ENCODE results near the gene ERRFI1.
A peak's percentile ranks its signal among the peaks of the same experiment; 100 is the strongest.
"Not testable (repeated sequence)": the region's sequence is repeated elsewhere in the genome, so short reads cannot be mapped to it uniquely, and the experiment has no call there.

The ERRFI1 gene

DNA sequence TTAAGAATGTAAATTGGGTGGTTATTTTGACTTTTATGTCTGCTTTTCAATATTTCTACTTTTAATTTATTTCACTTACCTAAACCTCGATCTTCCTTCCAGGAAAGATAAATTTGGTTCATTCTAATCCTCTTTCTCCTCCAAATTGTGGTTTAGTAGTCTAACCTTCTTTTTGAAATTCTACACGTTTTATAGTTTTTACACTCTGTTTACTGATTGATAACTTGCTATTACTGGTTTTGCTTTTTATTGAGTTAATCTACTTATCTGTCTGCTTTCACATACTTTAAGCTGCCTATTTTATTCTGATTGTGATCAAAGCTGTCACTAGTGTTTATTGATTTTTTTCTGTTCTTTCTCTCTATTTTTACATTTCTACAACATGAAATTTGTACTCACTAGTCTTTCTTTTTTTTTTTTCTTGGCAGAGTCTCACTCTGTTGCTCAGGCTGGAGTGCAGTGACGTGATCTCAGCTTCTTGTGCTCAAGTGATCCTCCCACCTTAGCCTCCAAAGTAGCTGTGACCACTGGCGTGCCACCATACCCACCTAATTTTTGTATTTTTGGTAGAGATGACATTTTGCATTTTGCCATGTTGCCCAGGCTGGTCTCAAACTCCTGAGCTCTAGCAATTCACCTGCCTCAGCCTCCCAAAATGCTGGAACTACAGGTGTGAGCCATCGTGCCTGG lies 27.9 kb upstream of the ERRFI1 start:
- TF ChIP-seq, protein P1, sequence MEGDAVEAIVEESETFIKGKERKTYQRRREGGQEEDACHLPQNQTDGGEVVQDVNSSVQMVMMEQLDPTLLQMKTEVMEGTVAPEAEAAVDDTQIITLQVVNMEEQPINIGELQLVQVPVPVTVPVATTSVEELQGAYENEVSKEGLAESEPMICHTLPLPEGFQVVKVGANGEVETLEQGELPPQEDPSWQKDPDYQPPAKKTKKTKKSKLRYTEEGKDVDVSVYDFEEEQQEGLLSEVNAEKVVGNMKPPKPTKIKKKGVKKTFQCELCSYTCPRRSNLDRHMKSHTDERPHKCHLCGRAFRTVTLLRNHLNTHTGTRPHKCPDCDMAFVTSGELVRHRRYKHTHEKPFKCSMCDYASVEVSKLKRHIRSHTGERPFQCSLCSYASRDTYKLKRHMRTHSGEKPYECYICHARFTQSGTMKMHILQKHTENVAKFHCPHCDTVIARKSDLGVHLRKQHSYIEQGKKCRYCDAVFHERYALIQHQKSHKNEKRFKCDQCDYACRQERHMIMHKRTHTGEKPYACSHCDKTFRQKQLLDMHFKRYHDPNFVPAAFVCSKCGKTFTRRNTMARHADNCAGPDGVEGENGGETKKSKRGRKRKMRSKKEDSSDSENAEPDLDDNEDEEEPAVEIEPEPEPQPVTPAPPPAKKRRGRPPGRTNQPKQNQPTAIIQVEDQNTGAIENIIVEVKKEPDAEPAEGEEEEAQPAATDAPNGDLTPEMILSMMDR (IDR thresholded peaks at IDR 0.05; ENCODE audit: low read depth, low read length, missing control alignments) = no peak
- DNase-seq (ENCODE audit: extremely low read depth, low read depth) = no peak
- no peak overlapping the region for H3K4me3 ChIP-seq (replicated peaks; ENCODE audit: low read depth, low read length)

DNA sequence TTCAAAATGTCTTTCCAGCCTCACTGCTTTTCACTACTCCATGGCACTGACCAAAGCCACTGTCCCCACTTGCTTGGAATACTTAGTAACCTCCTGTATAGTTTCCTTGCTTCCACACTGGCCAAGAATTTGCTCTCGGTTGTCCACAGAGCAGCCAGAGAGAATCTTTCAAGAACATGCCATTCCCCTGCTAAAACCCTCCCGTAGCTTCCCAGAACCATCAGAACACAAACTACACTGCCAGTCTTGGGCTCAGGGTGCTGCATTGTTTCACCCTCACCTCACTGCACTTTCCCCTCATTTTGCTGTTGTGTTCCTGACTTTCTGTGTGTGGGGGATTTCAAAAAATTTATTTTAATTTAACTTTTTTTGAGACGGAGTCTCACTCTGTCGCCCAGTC lies 25.5 kb upstream of the ERRFI1 start:
- H3K4me3 ChIP-seq (replicated peaks; ENCODE audit: low read depth, low read length) = no peak overlapping the region
- TF ChIP-seq, protein P1 (IDR thresholded peaks at IDR 0.05; ENCODE audit: low read depth, low read length, missing control alignments) = no peak

DNA sequence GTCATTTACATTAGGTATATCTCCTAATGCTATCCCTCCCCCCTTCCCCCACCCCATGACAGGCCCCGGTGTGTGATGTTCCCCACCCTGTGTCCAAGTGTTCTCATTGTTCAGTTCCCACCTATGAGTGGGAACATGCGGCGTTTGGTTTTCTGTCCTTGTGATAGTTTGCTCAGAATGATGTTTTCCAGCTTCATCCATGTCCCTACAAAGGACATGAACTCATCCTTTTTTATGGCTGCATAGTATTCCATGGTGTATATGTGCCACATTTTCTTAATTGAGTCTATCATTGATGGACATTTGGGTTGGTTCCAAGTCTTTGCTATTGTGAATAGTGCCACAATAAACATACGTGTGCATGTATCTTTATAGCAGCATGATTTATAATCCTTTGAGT lies 23.1 kb upstream of the ERRFI1 start:
- not testable (repeated sequence) for H3K4me3 ChIP-seq (replicated peaks; ENCODE audit: low read depth, low read length); DNase-seq (ENCODE audit: extremely low read depth, low read depth)

More for the DNA sequence above, 25.5 kb upstream of the ERRFI1 start:
- no peak for DNase-seq (ENCODE audit: extremely low read depth, low read depth)

- peak; percentile 54 for DNase-seq (ENCODE audit: extremely low read depth, low read depth)
- TF ChIP-seq, protein P1 (IDR thresholded peaks at IDR 0.05; ENCODE audit: low read depth, low read length, missing control alignments) = no peak
- no peak overlapping the region for H3K4me3 ChIP-seq (replicated peaks; ENCODE audit: low read depth, low read length)
These were observed 21.8 kb upstream of the ERRFI1 start for GRCh38 chr1:8047686-8048445.

DNA sequence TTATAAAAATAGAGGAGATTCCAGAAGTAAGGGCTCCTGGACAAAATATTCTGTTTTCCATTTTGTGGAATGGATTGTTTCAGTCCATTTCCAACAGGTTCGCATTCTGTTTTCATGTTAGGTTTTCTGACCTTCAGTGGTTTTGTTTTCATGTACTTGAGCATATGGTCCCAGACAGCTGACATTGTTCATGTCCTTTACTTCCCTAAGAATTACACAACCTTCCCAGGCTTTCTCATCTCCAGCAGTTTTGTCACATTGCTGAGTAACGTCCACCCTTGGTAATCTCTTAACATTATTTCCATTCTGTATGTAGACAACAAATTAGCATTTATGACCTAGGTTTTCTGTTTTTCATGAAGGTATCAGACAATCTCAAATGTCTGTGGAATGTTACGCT lies 21.0 kb upstream of the ERRFI1 start:
- H3K4me3 ChIP-seq (replicated peaks; ENCODE audit: low read depth, low read length) = no peak overlapping the region
- no peak for DNase-seq (ENCODE audit: extremely low read depth, low read depth)

GRCh38 chr1:8046391-8046790 lies 20.3 kb upstream of the ERRFI1 start:
- DNase-seq (ENCODE audit: extremely low read depth, low read depth) = no peak
- no peak overlapping the region for H3K4me3 ChIP-seq (replicated peaks; ENCODE audit: low read depth, low read length)
- TF ChIP-seq, protein P1 (IDR thresholded peaks at IDR 0.05; ENCODE audit: low read depth, low read length, missing control alignments) = no peak

More for the DNA sequence above, 21.0 kb upstream of the ERRFI1 start:
- TF ChIP-seq, protein P1 (IDR thresholded peaks at IDR 0.05; ENCODE audit: low read depth, low read length, missing control alignments) = no peak

- TF ChIP-seq, protein P1 (IDR thresholded peaks at IDR 0.05; ENCODE audit: low read depth, low read length, missing control alignments) = no peak
- no peak overlapping the region for H3K4me3 ChIP-seq (replicated peaks; ENCODE audit: low read depth, low read length)
- DNase-seq (ENCODE audit: extremely low read depth, low read depth) = no peak
These were observed 17.5 kb upstream of the ERRFI1 start for GRCh38 chr1:8043621-8044020.

All from HFF-Myc (cell line).